Spleen (tissue), 11 donors: ENCODE data around the gene PYDC1. TPM values are rescaled to one million over a fixed set of nuclear protein-coding genes. Genes with fewer than 3 reads are reported as not detected.
"Not testable (repeated sequence)": the region's sequence is repeated elsewhere in the genome, so short reads cannot be mapped to it uniquely, and the experiment has no call there.

Experiments
- DNase-seq: peaks from one replicate; pipeline ENCODE4 v3.0.0-alpha.2; 2020
- H3K27ac ChIP-seq, 8 donors: fragments of 200-600 bp; sonication (generic) in 7 of 8; 1 replicate in 4 of 8; 2 replicates in 4 of 8; pipeline versions ENCODE4 v1.5.0 to v1.8.0; 2016 to 2021; ENCODE audit warnings: inconsistent platforms in 4 of 8, mild to moderate bottlenecking in 4 of 8, moderate library complexity in 1 of 8
- H3K27me3 ChIP-seq, 7 donors: fragments of 200-600 bp; sonication (generic) in 6 of 7; replicated peaks in 1 of 7; 1 replicate in 4 of 7; 2 replicates in 3 of 7; pipeline versions ENCODE4 v1.5.0 to v1.8.0; 2016 to 2021; ENCODE audit warnings: inconsistent platforms in 3 of 7, mild to moderate bottlenecking in 1 of 7
- H3K36me3 ChIP-seq, 6 donors: fragments of 200-600 bp; sonication (generic) in 5 of 6; 1 replicate in 4 of 6; 2 replicates in 2 of 6; pipeline versions ENCODE4 v1.5.0 to v1.8.0; 2016 to 2021; ENCODE audit warnings: inconsistent platforms in 2 of 6
- H3K4me1 ChIP-seq, 6 donors: fragments of 200-600 bp; sonication (generic) in 5 of 6; 1 replicate in 3 of 6; 2 replicates in 3 of 6; pipeline versions ENCODE4 v1.5.0 to v1.8.0; 2016 to 2021; ENCODE audit warnings: inconsistent platforms in 3 of 6
- H3K4me3 ChIP-seq, 8 donors: fragments of 200-600 bp; sonication (generic) in 7 of 8; 1 replicate in 4 of 8; 2 replicates in 4 of 8; pipeline versions ENCODE4 v1.5.0 to v1.8.0; 2016 to 2021; ENCODE audit warnings: inconsistent platforms in 4 of 8, mild to moderate bottlenecking in 4 of 8, moderate library complexity in 2 of 8
- H3K9me3 ChIP-seq, 8 donors: fragments of 200-600 bp; sonication (generic) in 7 of 8; 1 replicate in 4 of 8; 2 replicates in 4 of 8; pipeline versions ENCODE4 v1.5.0 to v1.8.0; 2016 to 2021; ENCODE audit warnings: inconsistent platforms in 4 of 8
- POLR2A ChIP-seq, 3 donors: fragments of 450-650 bp; IDR thresholded peaks; one replicate each; pipeline ENCODE4 v1.5.1; 2017; ENCODE audit warnings: antibody characterized with exemption in 3 of 3, mild to moderate bottlenecking in 1 of 3
- POLR2AphosphoS5 ChIP-seq, 3 donors: sonication (generic); formaldehyde crosslinking; IDR thresholded peaks; one replicate each; pipeline ENCODE4 v1.5.1; 2017; ENCODE audit warnings: antibody characterized with exemption in 3 of 3
- WGBS, 5 donors: extraction: QIAGEN DNeasy Blood & Tissue Kit in 3 of 5; methylation state at CpG; one replicate each; pipeline versions ENCODE4 v1.1.5 to v1.1.7; 2013 to 2018; 5-methylcytosine and 5-hydroxymethylcytosine counted together
- intact Hi-C: fragments of 100-400 bp; cut with DNase I; formaldehyde crosslinking; loops from one replicate; pipeline ENCODE4 v1.15.0; 2023; ENCODE audit warnings: low total_unique reads
- polyA plus RNA-seq, 3 donors: library from polyadenylated mRNA; stranded (reverse); fragments of 200-250 nt; gene quantifications; one replicate each; pipeline ENCODE4 v1.2.1, GENCODE V29; 2013
- total RNA-seq, 7 donors: library from RNA; depleted of rRNA in 3 of 7; stranded (reverse); fragments of >200 nt in 3 of 7; fragmentation: NEBNext Ultra II Directional in 4 of 7; extraction: Animal tissue kit (Norgen Biotek cat#: 25700) in 4 of 7; gene quantifications; one replicate each; pipeline versions ENCODE4 v1.1.0 to v1.2.1, GENCODE V29; 2016 to 2021
- TF ChIP-seq, protein P1 (sequence below), 11 experiments: fragments of 200-600 bp in 7 of 11; fragments of 450-650 bp in 4 of 11; sonication (generic) in 4 of 11; IDR thresholded peaks in 8 of 11; conservative IDR thresholded peaks in 3 of 11; 1 replicate in 7 of 11; 2 replicates in 4 of 11; pipeline versions ENCODE4 v1.4.0 to v1.8.0; 2016 to 2021; ENCODE audit warnings: antibody characterized with exemption in 11 of 11, inconsistent platforms in 4 of 11, mild to moderate bottlenecking in 1 of 11
- donor health status: healthy with polysubstance abuse.
- donor health status: DM: no; HTN: no; CAD: no; lungs with moderate emphysema.
- donor health status: DM: no; HTN: no; CAD: no.
- donor health status: Bipolar disorder and iron deficiency.
- donor health status: healthy.
- donor health status: DM: no; HTN: no; CAD: no.
- donor health status: DM: yes; HTN: yes; CAD: no.

PYDC1 gene
- total and polyA plus RNA-seq, 10 donors = 0.72 to 2.7 TPM; not detected in 8

- TF ChIP-seq POLR2AphosphoS5 (IDR thresholded peaks at IDR 0.05) = peak; percentile 60 to 77 (median 64)
- TF ChIP-seq, protein P1, sequence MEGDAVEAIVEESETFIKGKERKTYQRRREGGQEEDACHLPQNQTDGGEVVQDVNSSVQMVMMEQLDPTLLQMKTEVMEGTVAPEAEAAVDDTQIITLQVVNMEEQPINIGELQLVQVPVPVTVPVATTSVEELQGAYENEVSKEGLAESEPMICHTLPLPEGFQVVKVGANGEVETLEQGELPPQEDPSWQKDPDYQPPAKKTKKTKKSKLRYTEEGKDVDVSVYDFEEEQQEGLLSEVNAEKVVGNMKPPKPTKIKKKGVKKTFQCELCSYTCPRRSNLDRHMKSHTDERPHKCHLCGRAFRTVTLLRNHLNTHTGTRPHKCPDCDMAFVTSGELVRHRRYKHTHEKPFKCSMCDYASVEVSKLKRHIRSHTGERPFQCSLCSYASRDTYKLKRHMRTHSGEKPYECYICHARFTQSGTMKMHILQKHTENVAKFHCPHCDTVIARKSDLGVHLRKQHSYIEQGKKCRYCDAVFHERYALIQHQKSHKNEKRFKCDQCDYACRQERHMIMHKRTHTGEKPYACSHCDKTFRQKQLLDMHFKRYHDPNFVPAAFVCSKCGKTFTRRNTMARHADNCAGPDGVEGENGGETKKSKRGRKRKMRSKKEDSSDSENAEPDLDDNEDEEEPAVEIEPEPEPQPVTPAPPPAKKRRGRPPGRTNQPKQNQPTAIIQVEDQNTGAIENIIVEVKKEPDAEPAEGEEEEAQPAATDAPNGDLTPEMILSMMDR (IDR thresholded peaks at IDR 0.05 in 8 of 11, conservative IDR thresholded peaks at IDR 0.05 in 3 of 11) = no peak
- 66 to 82% (median 76%) methylated on average over 16 to 17 of the region's 17 CpGs for WGBS, 5 donors
- intact Hi-C loops = no loop called here
- peaks cover 16 to 97% (median 45%) of the 10 kb centered on the region in 6 donors for H3K4me1 ChIP-seq
- H3K27ac ChIP-seq = peak overlapping the region in 2 of 8 donors; percentile 20 to 52
- no peak overlapping the region for H3K4me3 ChIP-seq
- peak; percentile 77 for DNase-seq
- H3K36me3 ChIP-seq = peaks cover 7 to 93% (median 53%) of the 10 kb centered on the region in 6 donors
- H3K27me3 ChIP-seq = no peaks in the 10 kb centered on the region
- H3K9me3 ChIP-seq = no peaks in the 10 kb centered on the region
Measured at GRCh38 chr16:31196324-31197088, 20.4 kb downstream of the PYDC1 start.

- peak; percentile 29 for DNase-seq
- TF ChIP-seq POLR2AphosphoS5 (IDR thresholded peaks at IDR 0.05) = peak in 1 of 3 donors; percentile 30
- Histone ChIP-seq H3K4me1 (peaks cover 9 to 97% (median 41%) of the 10 kb centered on the region in 6 donors), H3K36me3 (peaks cover 12 to 99% (median 60%) of the 10 kb centered on the region in 6 donors), H3K27ac (peak overlapping the region in 2 of 8 donors; percentile 20 to 52)
- H3K9me3 ChIP-seq, H3K27me3 ChIP-seq, intact Hi-C loops, H3K4me3 ChIP-seq: not testable (repeated sequence)
- 94 to 97% (median 97%) methylated on average over 11 of the region's 11 CpGs for WGBS, 5 donors
Measured at GRCh38 chr16:31195861-31196260, 21.1 kb downstream of the PYDC1 start.

GRCh38 chr16:31194898-31195297 lies 22.0 kb downstream of the PYDC1 start:
- whole genome bisulfite sequencing, 5 donors = 71 to 85% (median 82%) methylated on average over 7 of the region's 7 CpGs
- intact Hi-C loops = no loop called here

DNA sequence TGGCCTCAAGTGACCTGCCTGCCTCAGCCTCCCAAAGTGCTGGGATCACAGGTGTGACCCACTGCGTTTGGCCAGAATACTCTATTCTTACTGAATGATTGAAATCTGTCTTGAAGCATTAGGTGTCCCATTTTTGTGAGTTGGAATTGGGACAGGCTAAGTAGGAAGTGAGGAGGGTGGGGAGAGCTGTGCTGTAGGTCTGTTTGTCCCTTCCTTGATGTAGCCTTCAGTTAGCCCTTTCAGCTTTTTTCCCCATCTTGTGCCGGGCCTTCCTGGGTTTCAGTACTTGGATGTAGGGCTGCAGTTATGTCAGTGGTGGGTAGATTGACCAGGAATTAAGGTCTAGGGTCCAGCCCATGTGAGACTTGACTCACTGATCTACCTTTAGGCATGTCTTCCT lies 23.1 kb downstream of the PYDC1 start:
- TF ChIP-seq POLR2A (IDR thresholded peaks at IDR 0.05) = no peak
- TF ChIP-seq, protein P1 (IDR thresholded peaks at IDR 0.05 in 8 of 11, conservative IDR thresholded peaks at IDR 0.05 in 3 of 11) = no peak
- no peak for TF ChIP-seq POLR2AphosphoS5 (IDR thresholded peaks at IDR 0.05)
- Histone ChIP-seq H3K36me3 (peaks cover 15 to 100% (median 80%) of the 10 kb centered on the region in 6 donors), H3K4me1 (peaks cover 0 to 96% (median 31%) of the 10 kb centered on the region in 6 donors), H3K4me3 (no peak overlapping the region), H3K27me3 (no peaks in the 10 kb centered on the region), H3K9me3 (no peaks in the 10 kb centered on the region), H3K27ac (peak overlapping the region in 2 of 8 donors; percentile 15 to 40)
- 83 to 95% (median 90%) methylated on average over 2 of the region's 2 CpGs for WGBS, 5 donors
- no peak for DNase-seq
- intact Hi-C loops = no loop called here

More at GRCh38 chr16:31194898-31195297, 22.0 kb downstream of the PYDC1 start:
- Histone ChIP-seq H3K9me3 (no peaks in the 10 kb centered on the region), H3K27ac (no peak overlapping the region), H3K27me3 (no peaks in the 10 kb centered on the region), H3K4me3 (no peak overlapping the region), H3K36me3 (peaks cover 12 to 100% (median 70%) of the 10 kb centered on the region in 6 donors), H3K4me1 (peaks cover 0 to 97% (median 34%) of the 10 kb centered on the region in 6 donors)
- peak in 1 of 3 donors; percentile 53 for TF ChIP-seq POLR2AphosphoS5 (IDR thresholded peaks at IDR 0.05)
- TF ChIP-seq, protein P1 (IDR thresholded peaks at IDR 0.05 in 8 of 11, conservative IDR thresholded peaks at IDR 0.05 in 3 of 11) = no peak
- no peak for TF ChIP-seq POLR2A (IDR thresholded peaks at IDR 0.05)
- peak; percentile 21 for DNase-seq
